22Rv1 (cell line): ENCODE measurements around the gene SPEM2.

Experiments
- ZFX ChIP-seq: fragments of 450-650 bp; IDR thresholded peaks from 2 replicates; pipeline ENCODE4 v1.6.1; 2017; ENCODE audit warnings: antibody characterized with exemption, borderline replicate concordance
- TF ChIP-seq, protein P1 (sequence below): fragments of 450-650 bp; IDR thresholded peaks from 2 replicates; pipeline ENCODE4 v1.5.1; 2017; ENCODE audit warnings: mild to moderate bottlenecking

GRCh38 chr17:7466318-7466638, 40.9 kb downstream of the SPEM2 start:
- TF ChIP-seq, protein P1, sequence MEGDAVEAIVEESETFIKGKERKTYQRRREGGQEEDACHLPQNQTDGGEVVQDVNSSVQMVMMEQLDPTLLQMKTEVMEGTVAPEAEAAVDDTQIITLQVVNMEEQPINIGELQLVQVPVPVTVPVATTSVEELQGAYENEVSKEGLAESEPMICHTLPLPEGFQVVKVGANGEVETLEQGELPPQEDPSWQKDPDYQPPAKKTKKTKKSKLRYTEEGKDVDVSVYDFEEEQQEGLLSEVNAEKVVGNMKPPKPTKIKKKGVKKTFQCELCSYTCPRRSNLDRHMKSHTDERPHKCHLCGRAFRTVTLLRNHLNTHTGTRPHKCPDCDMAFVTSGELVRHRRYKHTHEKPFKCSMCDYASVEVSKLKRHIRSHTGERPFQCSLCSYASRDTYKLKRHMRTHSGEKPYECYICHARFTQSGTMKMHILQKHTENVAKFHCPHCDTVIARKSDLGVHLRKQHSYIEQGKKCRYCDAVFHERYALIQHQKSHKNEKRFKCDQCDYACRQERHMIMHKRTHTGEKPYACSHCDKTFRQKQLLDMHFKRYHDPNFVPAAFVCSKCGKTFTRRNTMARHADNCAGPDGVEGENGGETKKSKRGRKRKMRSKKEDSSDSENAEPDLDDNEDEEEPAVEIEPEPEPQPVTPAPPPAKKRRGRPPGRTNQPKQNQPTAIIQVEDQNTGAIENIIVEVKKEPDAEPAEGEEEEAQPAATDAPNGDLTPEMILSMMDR, result no peak
- no peak for TF ChIP-seq ZFX
